ENCODE measurements around the gene TAS2R60. TPM values are rescaled to one million over a fixed set of nuclear protein-coding genes. Genes with fewer than 3 reads are reported as not detected.

The TAS2R60 gene
- total RNA-seq, 1 donor, result not detected

DNA sequence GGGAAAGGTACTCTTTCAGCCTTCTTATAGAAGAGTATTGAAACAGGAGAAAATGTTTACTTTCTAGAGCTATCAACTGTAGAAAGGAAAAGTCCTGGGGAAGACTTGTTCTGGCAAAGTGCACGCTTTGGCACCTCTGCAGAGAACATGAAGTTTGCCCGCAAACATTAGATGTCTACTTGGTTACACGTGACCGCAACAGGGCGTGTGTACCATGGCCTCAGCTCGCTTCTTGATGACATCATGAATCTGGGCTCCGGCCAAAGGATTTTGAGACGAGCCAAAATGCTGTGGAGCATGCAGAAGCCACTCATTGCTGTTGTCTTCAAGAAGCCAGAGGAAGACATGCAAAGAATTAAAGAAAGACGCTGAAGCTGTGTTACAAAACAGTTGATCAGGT is 8.6 kb upstream of the TAS2R60 start:
- H3K4me1 ChIP-seq (ENCODE audit: insufficient read depth, low read length), result peaks cover 8% of the 10 kb centered on the region
- no peak for DNase-seq (ENCODE audit: insufficient read length, low spot score, missing footprints)
- no peaks in the 10 kb centered on the region for H3K27me3 ChIP-seq (ENCODE audit: insufficient read depth, low read length)
- no peaks in the 10 kb centered on the region for H3K9me3 ChIP-seq (ENCODE audit: low read depth, low read length)
- H2AFZ ChIP-seq (ENCODE audit: low read length), result no peak overlapping the region
- no peaks in the 10 kb centered on the region for H4K20me1 ChIP-seq (ENCODE audit: insufficient read depth, low read length)
- TF ChIP-seq, protein P1, sequence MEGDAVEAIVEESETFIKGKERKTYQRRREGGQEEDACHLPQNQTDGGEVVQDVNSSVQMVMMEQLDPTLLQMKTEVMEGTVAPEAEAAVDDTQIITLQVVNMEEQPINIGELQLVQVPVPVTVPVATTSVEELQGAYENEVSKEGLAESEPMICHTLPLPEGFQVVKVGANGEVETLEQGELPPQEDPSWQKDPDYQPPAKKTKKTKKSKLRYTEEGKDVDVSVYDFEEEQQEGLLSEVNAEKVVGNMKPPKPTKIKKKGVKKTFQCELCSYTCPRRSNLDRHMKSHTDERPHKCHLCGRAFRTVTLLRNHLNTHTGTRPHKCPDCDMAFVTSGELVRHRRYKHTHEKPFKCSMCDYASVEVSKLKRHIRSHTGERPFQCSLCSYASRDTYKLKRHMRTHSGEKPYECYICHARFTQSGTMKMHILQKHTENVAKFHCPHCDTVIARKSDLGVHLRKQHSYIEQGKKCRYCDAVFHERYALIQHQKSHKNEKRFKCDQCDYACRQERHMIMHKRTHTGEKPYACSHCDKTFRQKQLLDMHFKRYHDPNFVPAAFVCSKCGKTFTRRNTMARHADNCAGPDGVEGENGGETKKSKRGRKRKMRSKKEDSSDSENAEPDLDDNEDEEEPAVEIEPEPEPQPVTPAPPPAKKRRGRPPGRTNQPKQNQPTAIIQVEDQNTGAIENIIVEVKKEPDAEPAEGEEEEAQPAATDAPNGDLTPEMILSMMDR (IDR thresholded peaks at IDR 0.05; ENCODE audit: extremely low read depth, low read depth, low read length), result no peak
- H3K36me3 ChIP-seq (ENCODE audit: insufficient read depth, low read length), result no peaks in the 10 kb centered on the region
- no peak overlapping the region for H3K4me3 ChIP-seq (ENCODE audit: insufficient read depth, low read length)
- H3K4me2 ChIP-seq (ENCODE audit: insufficient read depth, low read length), result no peak overlapping the region
- no peaks in the 10 kb centered on the region for H3K79me2 ChIP-seq (ENCODE audit: insufficient read depth, low read length)
- no peak overlapping the region for H3K27ac ChIP-seq (ENCODE audit: low read depth, low read length)

DNA sequence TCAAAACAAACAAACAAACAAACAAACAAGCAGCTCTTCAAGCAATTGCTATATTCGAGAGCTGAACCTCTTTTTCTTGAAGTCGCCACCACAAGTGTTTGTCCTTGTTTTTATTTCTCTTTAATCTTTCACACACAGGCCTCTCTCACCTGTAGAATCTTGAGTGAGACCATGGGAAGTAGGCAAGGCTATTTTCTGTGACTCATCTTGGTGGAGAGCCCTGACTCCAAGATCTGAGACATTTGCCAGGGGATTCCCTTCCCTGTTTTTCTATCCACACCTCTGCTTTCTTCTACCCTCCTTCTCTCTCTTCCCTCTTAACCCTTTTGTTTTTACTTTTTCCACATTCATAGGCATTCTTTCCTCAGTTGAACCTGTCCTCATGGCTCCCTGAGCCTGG is 8.0 kb upstream of the TAS2R60 start:
- H3K36me3 ChIP-seq (ENCODE audit: insufficient read depth, low read length), result no peaks in the 10 kb centered on the region
- H3K4me3 ChIP-seq (ENCODE audit: insufficient read depth, low read length), result no peak overlapping the region
- no peak overlapping the region for H3K4me2 ChIP-seq (ENCODE audit: insufficient read depth, low read length)
- no peaks in the 10 kb centered on the region for H4K20me1 ChIP-seq (ENCODE audit: insufficient read depth, low read length)
- H3K4me1 ChIP-seq (ENCODE audit: insufficient read depth, low read length), result peaks cover 3% of the 10 kb centered on the region
- H3K27ac ChIP-seq (ENCODE audit: low read depth, low read length), result no peak overlapping the region
- H3K27me3 ChIP-seq (ENCODE audit: insufficient read depth, low read length), result no peaks in the 10 kb centered on the region
- no peaks in the 10 kb centered on the region for H3K79me2 ChIP-seq (ENCODE audit: insufficient read depth, low read length)
- TF ChIP-seq, protein P1 (IDR thresholded peaks at IDR 0.05; ENCODE audit: extremely low read depth, low read depth, low read length), result no peak
- no peak for DNase-seq (ENCODE audit: insufficient read length, low spot score, missing footprints)
- no peak overlapping the region for H2AFZ ChIP-seq (ENCODE audit: low read length)
- H3K9me3 ChIP-seq (ENCODE audit: low read depth, low read length), result no peaks in the 10 kb centered on the region

DNA sequence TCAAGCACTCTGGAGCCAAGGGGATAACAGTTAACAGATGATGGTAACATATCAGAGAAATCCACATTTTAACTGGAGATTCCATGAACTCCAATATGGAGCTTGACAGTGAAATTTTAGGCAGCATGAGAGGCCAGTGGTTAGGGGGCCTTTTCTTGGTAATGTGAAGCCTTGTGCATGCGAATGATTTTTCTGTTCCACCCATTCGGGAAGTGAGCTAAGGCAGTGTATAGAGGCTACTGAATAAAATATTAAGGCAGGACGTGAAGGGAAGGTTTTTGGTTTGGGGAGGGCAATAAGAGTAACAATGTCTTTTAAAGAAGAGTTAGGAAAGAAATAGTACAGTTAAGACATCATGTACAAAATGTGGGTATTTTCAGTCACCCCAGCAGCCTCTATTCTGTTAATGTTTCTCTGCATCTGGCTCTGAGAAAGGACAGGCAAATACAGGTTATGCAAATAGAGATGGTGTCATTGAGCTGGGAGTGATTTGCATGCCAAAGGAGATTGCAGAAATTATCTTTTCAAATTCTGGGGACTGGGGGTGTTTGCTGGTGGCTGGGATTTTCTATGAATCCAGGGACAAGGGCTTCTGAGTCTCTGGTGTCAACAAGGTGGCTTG is 6.8 kb upstream of the TAS2R60 start:
- Histone ChIP-seq H3K4me1 (ENCODE audit: insufficient read depth, low read length) (no peaks in the 10 kb centered on the region), H4K20me1 (ENCODE audit: insufficient read depth, low read length) (no peaks in the 10 kb centered on the region), H3K79me2 (ENCODE audit: insufficient read depth, low read length) (no peaks in the 10 kb centered on the region), H3K9me3 (ENCODE audit: low read depth, low read length) (no peaks in the 10 kb centered on the region), H3K27me3 (ENCODE audit: insufficient read depth, low read length) (peaks cover 3% of the 10 kb centered on the region), H3K36me3 (ENCODE audit: insufficient read depth, low read length) (no peaks in the 10 kb centered on the region), H2AFZ (ENCODE audit: low read length) (no peak overlapping the region), H3K4me3 (ENCODE audit: insufficient read depth, low read length) (no peak overlapping the region), H3K27ac (ENCODE audit: low read depth, low read length) (no peak overlapping the region), H3K4me2 (ENCODE audit: insufficient read depth, low read length) (no peak overlapping the region)
- no peak for DNase-seq (ENCODE audit: insufficient read length, low spot score, missing footprints)
- TF ChIP-seq, protein P1 (IDR thresholded peaks at IDR 0.05; ENCODE audit: extremely low read depth, low read depth, low read length), result no peak

DNA sequence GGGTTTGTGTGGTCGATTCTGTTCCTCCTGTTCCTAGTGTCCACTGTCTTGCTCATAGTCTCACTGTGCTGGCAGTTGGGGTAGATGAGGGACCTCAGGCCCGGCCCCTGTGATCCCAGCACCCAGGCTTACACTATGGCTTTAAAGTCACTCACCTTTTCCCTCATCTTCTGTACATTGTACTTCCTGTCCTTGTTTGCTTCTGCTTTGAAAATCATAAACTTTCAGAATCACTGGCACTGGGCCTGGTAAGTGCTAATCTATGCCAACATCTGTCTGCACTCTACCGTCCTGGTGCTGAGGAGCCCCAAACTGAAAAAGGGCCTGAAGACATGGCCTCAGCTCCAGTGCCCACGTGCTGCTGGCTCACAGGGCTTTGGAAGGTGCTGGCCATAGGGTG is 5.7 kb upstream of the TAS2R60 start:
- DNase-seq (ENCODE audit: insufficient read length, low spot score, missing footprints), result no peak
- Histone ChIP-seq H2AFZ (ENCODE audit: low read length) (no peak overlapping the region), H3K27me3 (ENCODE audit: insufficient read depth, low read length) (peaks cover 12% of the 10 kb centered on the region)

More for the DNA sequence above, 5.7 kb upstream of the TAS2R60 start:
- Histone ChIP-seq H3K27ac (ENCODE audit: low read depth, low read length) (no peak overlapping the region), H3K4me2 (ENCODE audit: insufficient read depth, low read length) (no peak overlapping the region), H3K36me3 (ENCODE audit: insufficient read depth, low read length) (no peaks in the 10 kb centered on the region), H3K79me2 (ENCODE audit: insufficient read depth, low read length) (no peaks in the 10 kb centered on the region), H3K4me1 (ENCODE audit: insufficient read depth, low read length) (no peaks in the 10 kb centered on the region), H3K9me3 (ENCODE audit: low read depth, low read length) (no peaks in the 10 kb centered on the region), H3K4me3 (ENCODE audit: insufficient read depth, low read length) (no peak overlapping the region), H4K20me1 (ENCODE audit: insufficient read depth, low read length) (no peaks in the 10 kb centered on the region)
- TF ChIP-seq, protein P1 (IDR thresholded peaks at IDR 0.05; ENCODE audit: extremely low read depth, low read depth, low read length), result no peak
